Erythroblast (primary cell): ENCODE data around the gene SLC25A11.

ENCODE experiments used
- DNase-seq, 2 experiments: peaks; one replicate each; lab custom pipeline; 2025; lab: John Stamatoyannopoulos, UW
- GATA1 ChIP-seq: IDR thresholded peaks from 2 replicates; pipeline ENCODE4 v1.6.1; 2011; ENCODE audit warnings: low read depth, mild to moderate bottlenecking, control low read depth, low read length, moderate library complexity
- POLR2A ChIP-seq: IDR thresholded peaks from 2 replicates; pipeline ENCODE4 v1.6.1; 2011; ENCODE audit warnings: mild to moderate bottlenecking, low read length

Gene SLC25A11

GRCh38 chr17:4893721-4894560, 45.9 kb downstream of the SLC25A11 start:
- DNase-seq: no peak
- no peak for TF ChIP-seq GATA1
- TF ChIP-seq POLR2A: no peak

GRCh38 chr17:4893272-4893671, 46.6 kb downstream of the SLC25A11 start:
- TF ChIP-seq POLR2A: no peak
- no peak for TF ChIP-seq GATA1
- no peak for DNase-seq

- TF ChIP-seq POLR2A (no peak), GATA1 (no peak)
- no peak for DNase-seq
Measured at GRCh38 chr17:4892499-4893221, 47.2 kb downstream of the SLC25A11 start.

- TF ChIP-seq POLR2A (peak; percentile 46), GATA1 (no peak)
- peak; percentile 79 to 85 for DNase-seq
Measured at GRCh38 chr17:4891411-4892410, 48.1 kb downstream of the SLC25A11 start.

GRCh38 chr17:4887581-4887980, 52.3 kb downstream of the SLC25A11 start:
- no peak for TF ChIP-seq GATA1
- no peak for TF ChIP-seq POLR2A
- no peak for DNase-seq
